OCI-LY7 (cell line): ENCODE results near the gene RRM2. TPM values are rescaled to one million over a fixed set of nuclear protein-coding genes. Genes with fewer than 3 reads are reported as not detected.

Experiments used
- BruUV-seq: library from RNA; stranded (reverse); fragments of 400-500 nt; replicated peaks from 2 replicates; lab custom pipeline; 2021; lab: Mats Ljungman, UMichigan
- CTCF ChIA-PET: fragments of 300-600 bp; sonication (Branson Sonifier 250); formaldehyde crosslinking; loops from one replicate; lab custom pipeline; 2022; ENCODE audit warnings: antibody characterized with exemption; ENCODE audit not compliant: unreplicated experiment; lab: Charles Lee
- POLR2A ChIA-PET: fragments of 300-600 bp; sonication (Branson Sonifier 250); formaldehyde crosslinking; loops from one replicate; lab custom pipeline; 2022; ENCODE audit warnings: antibody characterized with exemption; lab: Charles Lee
- DNase-seq: peaks from one replicate; pipeline ENCODE4 v3.0.0-alpha.2; 2015; ENCODE audit warnings: low spot score
- H2AFZ ChIP-seq: fragments of 200-600 bp; sonication (generic), shearing (Covaris generic); 2 replicates; pipeline ENCODE4 v1.6.1; 2014; ENCODE audit warnings: mild to moderate bottlenecking, antibody characterized with exemption, low read length, moderate library complexity
- H3K27ac ChIP-seq: fragments of 200-600 bp; sonication (generic); 2 replicates; pipeline ENCODE4 v1.5.1; 2014; ENCODE audit warnings: mixed run types, low read depth, mild to moderate bottlenecking, moderate library complexity, low read length, inconsistent platforms; ENCODE audit not compliant: poor library complexity, severe bottlenecking
- H3K36me3 ChIP-seq: fragments of 200-600 bp; sonication (generic); 2 replicates; pipeline ENCODE4 v1.6.1; 2014; ENCODE audit warnings: mild to moderate bottlenecking, antibody characterized with exemption, low read length, moderate library complexity, mixed read lengths; ENCODE audit not compliant: insufficient read depth
- H3K4me1 ChIP-seq: fragments of 200-600 bp; sonication (generic); 2 replicates; pipeline ENCODE4 v1.5.1; 2014; ENCODE audit warnings: mild to moderate bottlenecking, low read length; ENCODE audit not compliant: insufficient read depth, poor library complexity, severe bottlenecking
- H3K4me2 ChIP-seq: fragments of 200-600 bp; sonication (generic); 2 replicates; pipeline ENCODE4 v1.6.1; 2014; ENCODE audit warnings: mild to moderate bottlenecking, low read length
- H3K4me3 ChIP-seq: fragments of 200-600 bp; sonication (generic); 2 replicates; pipeline ENCODE4 v1.5.1; 2014; ENCODE audit warnings: mild to moderate bottlenecking, low read depth, low read length; ENCODE audit not compliant: poor library complexity, severe bottlenecking
- H3K79me2 ChIP-seq: fragments of 200-600 bp; sonication (generic); 2 replicates; pipeline ENCODE4 v1.6.1; 2016; ENCODE audit warnings: low read depth, mild to moderate bottlenecking, low read length, moderate library complexity, mixed read lengths; ENCODE audit not compliant: insufficient read depth
- H3K9me2 ChIP-seq: fragments of 200-600 bp; sonication (generic); 2 replicates; pipeline ENCODE4 v1.6.1; 2016; ENCODE audit warnings: mild to moderate bottlenecking, low read length, mixed read lengths; ENCODE audit not compliant: insufficient read depth
- H3K9me3 ChIP-seq: fragments of 200-600 bp; sonication (generic); 2 replicates; pipeline ENCODE4 v1.6.1; 2014; ENCODE audit warnings: mild to moderate bottlenecking, mixed run types, low read length, mixed read lengths
- H4K20me1 ChIP-seq: fragments of 200-600 bp; sonication (generic); 2 replicates; pipeline ENCODE4 v1.6.1; 2014; ENCODE audit warnings: mild to moderate bottlenecking, antibody characterized with exemption, low read length, moderate library complexity, mixed read lengths; ENCODE audit not compliant: insufficient read depth
- EZH2phosphoT487 ChIP-seq: fragments of 200-600 bp; sonication (generic); IDR thresholded peaks from 2 replicates; pipeline ENCODE4 v1.6.1; 2018; ENCODE audit warnings: low read depth, borderline replicate concordance, mild to moderate bottlenecking, mixed run types, antibody characterized with exemption, low read length, moderate library complexity, mixed read lengths
- intact Hi-C: fragments of 100-400 bp; cut with micrococcal nuclease; formaldehyde crosslinking; loops from one replicate; pipeline ENCODE4 v1.10.0; 2022; ENCODE audit not compliant: unreplicated experiment
- total RNA-seq, 2 experiments: library from RNA; depleted of rRNA in 1 of 2; stranded (reverse); fragments of >200 nt in 1 of 2; shearing (Covaris generic) in 1 of 2; gene quantifications; 2 replicates each; pipeline ENCODE4 v1.2.3, GENCODE V29; 2014 to 2022
- TF ChIP-seq, protein P1 (sequence below): fragments of 200-600 bp; sonication (generic); conservative IDR thresholded peaks from 2 replicates; pipeline ENCODE4 v1.5.1; 2014; ENCODE audit warnings: mild to moderate bottlenecking, antibody characterized with exemption, low read length, moderate library complexity, mixed read lengths

RRM2 gene
- total RNA-seq, 2 experiments from 2014 or later = 222 to 324 TPM

DNA sequence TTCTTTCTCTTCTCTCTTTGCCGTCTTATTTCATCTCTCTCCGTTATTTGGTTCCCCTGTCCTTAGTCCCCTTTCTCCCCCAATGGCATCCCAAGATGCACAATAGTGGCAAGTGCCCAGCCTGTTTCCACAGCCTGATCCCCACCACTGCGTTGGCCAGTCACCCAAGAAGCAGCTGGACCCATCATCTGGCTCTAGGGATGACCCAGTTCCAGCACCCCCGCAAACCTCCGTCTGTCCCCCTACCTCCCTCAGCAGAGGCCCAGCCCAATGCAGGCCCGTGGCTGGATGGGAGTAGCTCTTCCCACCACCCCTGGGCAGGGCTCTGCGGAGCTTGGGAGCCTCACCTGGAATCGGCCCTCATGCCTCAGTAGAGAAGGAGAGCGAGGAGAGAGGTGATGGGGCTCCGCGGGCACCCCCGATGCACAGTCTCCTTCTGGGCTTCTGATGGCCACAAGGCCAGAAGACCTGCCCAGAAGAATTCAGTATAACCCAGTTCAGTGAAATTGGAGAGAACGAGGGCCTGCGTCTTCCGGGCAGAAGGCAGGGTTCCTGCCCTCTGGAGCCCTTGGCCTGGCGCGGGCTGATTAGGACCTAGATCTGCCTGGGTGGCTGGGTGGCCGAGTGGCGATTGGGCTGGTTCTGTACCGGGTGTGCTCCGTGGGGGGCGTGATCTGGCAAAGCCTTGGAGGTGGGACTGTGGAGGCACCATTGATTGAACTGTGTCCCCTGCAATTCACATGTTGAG is 50.9 kb downstream of the RRM2 start:
- Histone ChIP-seq H3K4me3 (no peak overlapping the region), H3K4me1 (no peaks in the 10 kb centered on the region), H3K36me3 (peaks cover 49% of the 10 kb centered on the region), H3K9me3 (no peaks in the 10 kb centered on the region), H3K9me2 (no peaks in the 10 kb centered on the region), H3K27ac (no peak overlapping the region), H4K20me1 (no peaks in the 10 kb centered on the region), H3K4me2 (no peak overlapping the region), H2AFZ (no peak overlapping the region), H3K79me2 (no peaks in the 10 kb centered on the region)
- intact Hi-C loops = no loop called here
- CTCF ChIA-PET = no interaction called here
- TF ChIP-seq EZH2phosphoT487 = no peak
- TF ChIP-seq, protein P1, sequence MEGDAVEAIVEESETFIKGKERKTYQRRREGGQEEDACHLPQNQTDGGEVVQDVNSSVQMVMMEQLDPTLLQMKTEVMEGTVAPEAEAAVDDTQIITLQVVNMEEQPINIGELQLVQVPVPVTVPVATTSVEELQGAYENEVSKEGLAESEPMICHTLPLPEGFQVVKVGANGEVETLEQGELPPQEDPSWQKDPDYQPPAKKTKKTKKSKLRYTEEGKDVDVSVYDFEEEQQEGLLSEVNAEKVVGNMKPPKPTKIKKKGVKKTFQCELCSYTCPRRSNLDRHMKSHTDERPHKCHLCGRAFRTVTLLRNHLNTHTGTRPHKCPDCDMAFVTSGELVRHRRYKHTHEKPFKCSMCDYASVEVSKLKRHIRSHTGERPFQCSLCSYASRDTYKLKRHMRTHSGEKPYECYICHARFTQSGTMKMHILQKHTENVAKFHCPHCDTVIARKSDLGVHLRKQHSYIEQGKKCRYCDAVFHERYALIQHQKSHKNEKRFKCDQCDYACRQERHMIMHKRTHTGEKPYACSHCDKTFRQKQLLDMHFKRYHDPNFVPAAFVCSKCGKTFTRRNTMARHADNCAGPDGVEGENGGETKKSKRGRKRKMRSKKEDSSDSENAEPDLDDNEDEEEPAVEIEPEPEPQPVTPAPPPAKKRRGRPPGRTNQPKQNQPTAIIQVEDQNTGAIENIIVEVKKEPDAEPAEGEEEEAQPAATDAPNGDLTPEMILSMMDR = no peak
- POLR2A ChIA-PET = interaction anchor here (0.6 to 1.1 kb wide), 2 partner anchors 8 to 235 kb away, joined by 3 read pairs; no protein-coding TSS in a partner anchor
- no TSS peak for BruUV-seq
- DNase-seq = no peak

GRCh38 chr2:10174173-10174572 is 51.6 kb downstream of the RRM2 start:
- no peak overlapping the region for H3K27ac ChIP-seq
- H2AFZ ChIP-seq = no peak overlapping the region
- no peaks in the 10 kb centered on the region for H3K9me3 ChIP-seq
- no peak overlapping the region for H3K4me3 ChIP-seq
- POLR2A ChIA-PET = interaction anchor here (1.0 to 1.1 kb wide), 2 partner anchors 82 to 234 kb away, joined by 3 read pairs; no protein-coding TSS in a partner anchor
- DNase-seq = no peak
- no peaks in the 10 kb centered on the region for H3K9me2 ChIP-seq
- no peaks in the 10 kb centered on the region for H4K20me1 ChIP-seq
- no TSS peak for BruUV-seq
- H3K4me1 ChIP-seq = no peaks in the 10 kb centered on the region
- intact Hi-C loops = no loop called here
- H3K4me2 ChIP-seq = no peak overlapping the region
- peaks cover 53% of the 10 kb centered on the region for H3K36me3 ChIP-seq
- TF ChIP-seq, protein P1 = no peak
- no peak for TF ChIP-seq EZH2phosphoT487
- CTCF ChIA-PET = no interaction called here
- H3K79me2 ChIP-seq = no peaks in the 10 kb centered on the region

GRCh38 chr2:10175441-10175840 is 52.9 kb downstream of the RRM2 start:
- Histone ChIP-seq H3K9me2 (no peaks in the 10 kb centered on the region), H3K4me2 (no peak overlapping the region), H4K20me1 (no peaks in the 10 kb centered on the region), H3K27ac (no peak overlapping the region), H3K9me3 (no peaks in the 10 kb centered on the region), H3K4me1 (no peaks in the 10 kb centered on the region), H3K4me3 (no peak overlapping the region), H2AFZ (no peak overlapping the region), H3K79me2 (no peaks in the 10 kb centered on the region), H3K36me3 (peaks cover 56% of the 10 kb centered on the region)
- TF ChIP-seq, protein P1 = no peak
- no peak for TF ChIP-seq EZH2phosphoT487
- ChIA-PET POLR2A (no interaction called here), CTCF (no interaction called here)
- BruUV-seq = no TSS peak
- DNase-seq = no peak
- intact Hi-C loops = no loop called here
